HEK293 (cell line): Measurements from ENCODE around the gene NR2C2.

Source experiments
- EGR2 ChIP-seq: fragments of 450-650 bp; formaldehyde crosslinking; IDR thresholded peaks from 2 replicates; pipeline ENCODE4 v1.5.1; 2016; ENCODE audit warnings: low read depth, missing biosample characterization, missing genetic modification characterization
- ZNF211 ChIP-seq: fragments of 450-650 bp; formaldehyde crosslinking; IDR thresholded peaks from 2 replicates; pipeline ENCODE4 v1.5.1; 2016; ENCODE audit warnings: low read depth, missing biosample characterization, missing genetic modification characterization
- ZNF416 ChIP-seq: fragments of 450-650 bp; formaldehyde crosslinking; IDR thresholded peaks from 2 replicates; pipeline ENCODE4 v1.5.1; 2016; ENCODE audit warnings: missing biosample characterization, missing genetic modification characterization
- ZNF792 ChIP-seq: fragments of 450-650 bp; formaldehyde crosslinking; IDR thresholded peaks from 2 replicates; pipeline ENCODE4 v1.5.1; 2016; ENCODE audit warnings: missing biosample characterization, missing genetic modification characterization

- no peak for TF ChIP-seq EGR2
- TF ChIP-seq ZNF416 (tag by site-specific recombination) = no peak
- no peak for TF ChIP-seq ZNF792 (tag by site-specific recombination)
- no peak for TF ChIP-seq ZNF211
Observed at GRCh38 chr3:14938954-14939353, 8.4 kb upstream of the NR2C2 start.
